HEK293T (cell line): ENCODE measurements around the gene CTTNBP2.

ENCODE experiments used
- CTCF ChIA-PET: fragments of 350-600 bp; formaldehyde crosslinking; extraction: SDS; loops from one replicate; lab custom pipeline; 2021; ENCODE audit warnings: antibody characterized with exemption, inconsistent platforms; lab: Yijun Ruan, JAX
- POLR2A ChIA-PET: fragments of 350-600 bp; formaldehyde crosslinking; extraction: SDS; loops from one replicate; lab custom pipeline; 2020; ENCODE audit warnings: antibody characterized with exemption, inconsistent platforms; lab: Yijun Ruan, JAX
- DNase-seq: peaks from one replicate; pipeline ENCODE4 v3.0.0; 2012; ENCODE audit warnings: mixed read lengths; ENCODE audit errors: extremely low spot score
- ARNT ChIP-seq: fragments of 450-650 bp; IDR thresholded peaks from 2 replicates; pipeline ENCODE4 v1.6.1; 2017; ENCODE audit warnings: mild to moderate bottlenecking
- BHLHE40 ChIP-seq: fragments of 450-650 bp; IDR thresholded peaks from 2 replicates; pipeline ENCODE4 v1.6.1; 2016; ENCODE audit warnings: mild to moderate bottlenecking, moderate library complexity, borderline replicate concordance
- CTBP1 ChIP-seq: fragments of 450-650 bp; IDR thresholded peaks from 2 replicates; pipeline ENCODE4 v1.6.1; 2016; ENCODE audit warnings: borderline replicate concordance
- ELF4 ChIP-seq: fragments of 450-650 bp; IDR thresholded peaks from 2 replicates; pipeline ENCODE4 v1.6.1; 2017; ENCODE audit warnings: antibody characterized with exemption
- FOXA1 ChIP-seq: fragments of 450-650 bp; IDR thresholded peaks from 2 replicates; pipeline ENCODE4 v1.6.1; 2016; ENCODE audit warnings: mild to moderate bottlenecking
- FOXK2 ChIP-seq: fragments of 450-650 bp; IDR thresholded peaks from 2 replicates; pipeline ENCODE4 v1.6.1; 2016; ENCODE audit warnings: mild to moderate bottlenecking
- FOXM1 ChIP-seq: fragments of 450-650 bp; IDR thresholded peaks from 2 replicates; pipeline ENCODE4 v1.6.1; 2017; ENCODE audit warnings: mild to moderate bottlenecking, borderline replicate concordance
- HDGF ChIP-seq: fragments of 450-650 bp; IDR thresholded peaks from 2 replicates; pipeline ENCODE4 v1.6.1; 2017; ENCODE audit warnings: antibody characterized with exemption, borderline replicate concordance
- L3MBTL2 ChIP-seq: fragments of 450-650 bp; conservative IDR thresholded peaks from 2 replicates; pipeline ENCODE4 v1.6.1; 2016; ENCODE audit warnings: mild to moderate bottlenecking
- LEF1 ChIP-seq: fragments of 450-650 bp; IDR thresholded peaks from 2 replicates; pipeline ENCODE4 v1.6.1; 2017; ENCODE audit warnings: mild to moderate bottlenecking, borderline replicate concordance
- NFRKB ChIP-seq: fragments of 450-650 bp; IDR thresholded peaks from 2 replicates; pipeline ENCODE4 v1.6.1; 2016; ENCODE audit warnings: mild to moderate bottlenecking, moderate library complexity
- PKNOX1 ChIP-seq: fragments of 450-650 bp; IDR thresholded peaks from 2 replicates; pipeline ENCODE4 v1.6.1; 2016
- SP1 ChIP-seq: fragments of 450-650 bp; IDR thresholded peaks from 2 replicates; pipeline ENCODE4 v1.6.1; 2017
- SUZ12 ChIP-seq: fragments of 450-650 bp; IDR thresholded peaks from 2 replicates; pipeline ENCODE4 v1.6.1; 2016; ENCODE audit warnings: mild to moderate bottlenecking
- TARDBP ChIP-seq: fragments of 450-650 bp; IDR thresholded peaks from 2 replicates; pipeline ENCODE4 v1.6.1; 2016
- ZNF384 ChIP-seq: fragments of 450-650 bp; IDR thresholded peaks from 2 replicates; pipeline ENCODE4 v1.6.1; 2016

Gene CTTNBP2

DNA sequence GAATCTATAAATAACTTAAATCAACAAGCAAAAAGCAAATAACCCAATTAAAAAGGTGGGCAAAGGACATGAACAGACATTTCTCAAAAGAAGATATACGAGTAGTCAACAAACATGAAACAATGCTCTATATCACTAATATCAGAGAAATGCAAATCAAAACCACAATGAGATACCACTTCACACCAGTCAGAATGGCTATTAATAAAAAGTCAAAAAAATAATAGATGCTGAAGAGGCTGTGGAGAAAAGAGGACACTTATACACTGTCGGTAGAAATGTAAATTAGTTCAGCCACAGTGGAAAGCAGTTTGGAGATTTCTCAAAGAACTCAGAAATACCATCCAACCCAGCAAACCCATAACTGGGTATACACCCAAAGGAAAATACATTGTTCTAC lies 70.6 kb downstream of the CTTNBP2 start:
- TF ChIP-seq FOXA1 (no peak), ZNF384 (no peak)
- POLR2A ChIA-PET: no interaction called here
- DNase-seq: no peak
- CTCF ChIA-PET: interaction anchor here (0.6 kb wide), 1 partner anchor 870 kb away, joined by 3 read pairs; no protein-coding TSS in a partner anchor

DNA sequence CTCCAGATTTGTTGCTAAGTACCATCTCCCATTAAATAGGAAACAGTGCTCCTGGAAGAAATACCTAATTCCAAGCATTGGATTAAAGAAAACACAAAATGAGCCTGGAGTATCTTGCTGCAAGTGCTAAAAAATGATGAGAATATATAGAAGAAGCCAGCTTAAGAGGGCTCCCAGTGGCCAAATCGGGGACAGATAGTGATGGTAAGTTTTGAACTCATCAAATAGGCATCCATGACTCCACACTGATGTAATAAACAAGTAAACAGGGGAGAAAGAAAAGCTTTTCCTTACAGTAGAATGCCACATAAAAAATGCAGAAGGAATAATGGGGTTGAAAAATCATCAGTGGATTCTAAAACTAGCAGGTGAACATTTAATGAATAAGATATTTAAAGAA lies 72.4 kb downstream of the CTTNBP2 start:
- CTCF ChIA-PET: no interaction called here
- no peak for DNase-seq
- POLR2A ChIA-PET: no interaction called here

DNA sequence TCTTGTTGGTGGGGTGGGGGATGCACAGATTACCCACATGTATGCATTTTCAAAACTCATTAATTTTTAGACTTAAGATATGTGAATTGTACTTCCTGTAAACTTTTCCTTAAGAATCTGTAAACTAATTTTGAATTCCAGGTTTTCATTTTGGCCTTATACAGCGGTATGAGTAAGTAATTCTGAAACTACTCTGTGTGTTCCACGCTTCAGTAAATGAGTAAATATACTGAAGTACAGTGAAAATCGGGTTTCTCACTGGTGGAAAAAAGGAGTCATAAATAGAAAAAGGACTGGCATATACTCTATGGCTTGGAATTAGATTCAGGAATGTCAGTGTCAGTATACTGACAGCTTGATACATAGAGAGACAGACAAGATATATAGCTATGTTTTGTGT lies 72.8 kb downstream of the CTTNBP2 start:
- no peak for DNase-seq
- ChIA-PET CTCF (no interaction called here), POLR2A (no interaction called here)
- no peak for TF ChIP-seq HDGF
- no peak for TF ChIP-seq FOXA1
- no peak for TF ChIP-seq NFRKB
- no peak for TF ChIP-seq CTBP1
- TF ChIP-seq SUZ12: no peak
- no peak for TF ChIP-seq ARNT
- TF ChIP-seq PKNOX1: no peak
- TF ChIP-seq FOXK2: no peak
- TF ChIP-seq BHLHE40: no peak
- TF ChIP-seq ZNF384: no peak
- TF ChIP-seq LEF1: no peak
- no peak for TF ChIP-seq FOXM1
- TF ChIP-seq TARDBP: no peak
- no peak for TF ChIP-seq SP1
- no peak for TF ChIP-seq L3MBTL2
- no peak for TF ChIP-seq ELF4

More for the DNA sequence above, 72.4 kb downstream of the CTTNBP2 start:
- no peak for TF ChIP-seq ELF4

GRCh38 chr7:117796889-117797288 lies 76.4 kb downstream of the CTTNBP2 start:
- ChIA-PET CTCF (no interaction called here), POLR2A (no interaction called here)
- no peak for DNase-seq
- TF ChIP-seq ZNF384: no peak
- TF ChIP-seq ELF4: no peak
- TF ChIP-seq SUZ12: no peak
- TF ChIP-seq LEF1: no peak
- no peak for TF ChIP-seq L3MBTL2
- TF ChIP-seq HDGF: no peak
- no peak for TF ChIP-seq BHLHE40
- no peak for TF ChIP-seq TARDBP
- no peak for TF ChIP-seq SP1
- no peak for TF ChIP-seq FOXM1
- no peak for TF ChIP-seq NFRKB
- no peak for TF ChIP-seq FOXK2
- no peak for TF ChIP-seq ARNT
- TF ChIP-seq CTBP1: no peak
- TF ChIP-seq PKNOX1: no peak
- no peak for TF ChIP-seq FOXA1

GRCh38 chr7:117793976-117794375 lies 79.3 kb downstream of the CTTNBP2 start:
- DNase-seq: no peak
- POLR2A ChIA-PET: no interaction called here
- no peak for TF ChIP-seq CTBP1
- no peak for TF ChIP-seq ELF4
- TF ChIP-seq NFRKB: no peak
- CTCF ChIA-PET: no interaction called here

GRCh38 chr7:117793521-117793920 lies 79.7 kb downstream of the CTTNBP2 start:
- CTCF ChIA-PET: no interaction called here
- no peak for DNase-seq
- POLR2A ChIA-PET: no interaction called here
- TF ChIP-seq PKNOX1: no peak
- no peak for TF ChIP-seq ARNT
- no peak for TF ChIP-seq HDGF
- no peak for TF ChIP-seq FOXM1
- TF ChIP-seq ZNF384: no peak
- no peak for TF ChIP-seq LEF1
- TF ChIP-seq SP1: no peak
- no peak for TF ChIP-seq FOXA1
- no peak for TF ChIP-seq SUZ12
- TF ChIP-seq L3MBTL2: no peak
- no peak for TF ChIP-seq TARDBP
- no peak for TF ChIP-seq BHLHE40
- no peak for TF ChIP-seq FOXK2
- TF ChIP-seq NFRKB: no peak
- no peak for TF ChIP-seq CTBP1

- TF ChIP-seq L3MBTL2 (no peak), ZNF384 (no peak), HDGF (no peak), FOXM1 (no peak), PKNOX1 (no peak), CTBP1 (no peak), NFRKB (no peak), ELF4 (no peak), FOXK2 (no peak)
- POLR2A ChIA-PET: no interaction called here
- no peak for DNase-seq
- CTCF ChIA-PET: no interaction called here
These were observed 81.1 kb downstream of the CTTNBP2 start for GRCh38 chr7:117791877-117792780.
